ENCODE results near the gene RAG1.

GRCh38 chr11:36618363-36619047 lies 50.7 kb downstream of the RAG1 start:
- TF ChIP-seq, protein P1, sequence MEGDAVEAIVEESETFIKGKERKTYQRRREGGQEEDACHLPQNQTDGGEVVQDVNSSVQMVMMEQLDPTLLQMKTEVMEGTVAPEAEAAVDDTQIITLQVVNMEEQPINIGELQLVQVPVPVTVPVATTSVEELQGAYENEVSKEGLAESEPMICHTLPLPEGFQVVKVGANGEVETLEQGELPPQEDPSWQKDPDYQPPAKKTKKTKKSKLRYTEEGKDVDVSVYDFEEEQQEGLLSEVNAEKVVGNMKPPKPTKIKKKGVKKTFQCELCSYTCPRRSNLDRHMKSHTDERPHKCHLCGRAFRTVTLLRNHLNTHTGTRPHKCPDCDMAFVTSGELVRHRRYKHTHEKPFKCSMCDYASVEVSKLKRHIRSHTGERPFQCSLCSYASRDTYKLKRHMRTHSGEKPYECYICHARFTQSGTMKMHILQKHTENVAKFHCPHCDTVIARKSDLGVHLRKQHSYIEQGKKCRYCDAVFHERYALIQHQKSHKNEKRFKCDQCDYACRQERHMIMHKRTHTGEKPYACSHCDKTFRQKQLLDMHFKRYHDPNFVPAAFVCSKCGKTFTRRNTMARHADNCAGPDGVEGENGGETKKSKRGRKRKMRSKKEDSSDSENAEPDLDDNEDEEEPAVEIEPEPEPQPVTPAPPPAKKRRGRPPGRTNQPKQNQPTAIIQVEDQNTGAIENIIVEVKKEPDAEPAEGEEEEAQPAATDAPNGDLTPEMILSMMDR (IDR thresholded peaks at IDR 0.05): no peak
- TF ChIP-seq POLR2A (IDR thresholded peaks at IDR 0.05): no peak
- TF ChIP-seq POLR2AphosphoS5 (IDR thresholded peaks at IDR 0.05): no peak
